Heart left ventricle (tissue), 13 donors: ENCODE data around the gene PPP1R1C.

Experiments
- CTCF ChIP-seq, 12 donors: fragments of 200-600 bp; sonication (generic) in 4 of 12; IDR thresholded peaks; one replicate each; pipeline versions ENCODE4 v1.5.0 to v1.8.0; 2018 to 2022; ENCODE audit warnings: antibody characterized with exemption in 12 of 12, mild to moderate bottlenecking in 5 of 12
- POLR2A ChIP-seq, 2 donors: fragments of 450-650 bp; IDR thresholded peaks; one replicate each; pipeline ENCODE4 v1.6.1; 2017; ENCODE audit warnings: antibody characterized with exemption in 2 of 2, mild to moderate bottlenecking in 2 of 2, moderate library complexity in 2 of 2
- donor health status: ischemic (EF 13 %, LVEDD 7.1; RV severe dilation, severe dysfunction).
- donor health status: DM: no; HTN: yes; CAD: no.
- donor health status: DM: no; HTN: no; CAD: no.
- donor health status: ischemic (EF 25% LVEDD 6.9; RV normal size, moderate dysfunction).
- donor health status: ischemic (EF 25% LVEDD 5.7; RV mildly dilated, moderate dysfunction).
- donor health status: ischemic (EF 35%, LVEDD 5.7; RV mildly dilated, moderate dysfunction).
- donor health status: nonischemic (EF 11% LVEDD 7.7; RV severe dilation, severe dysfunction).
- donor health status: DM: yes; HTN: yes; CAD: no.
- donor health status: PGD.
- donor health status: ischemic (EF 29% LVEDD 5.4; RV normal size, mild dysfunction).
- donor health status: nonischemic (EF 23%, LVEDD 6.1; RV moderate dilation, normal function).

- TF ChIP-seq CTCF (IDR thresholded peaks at IDR 0.05): no peak
- no peak for TF ChIP-seq POLR2A (IDR thresholded peaks at IDR 0.05)
Measured at GRCh38 chr2:181946444-181947127, 39.1 kb upstream of the PPP1R1C start.
